Fibroblast of pulmonary artery (primary cell): ENCODE data around the gene TAF12.

Source experiments
- DNase-seq: peaks from one replicate; pipeline ENCODE4 v3.0.0-alpha.2; 2010; ENCODE audit warnings: low read depth
- H3K4me3 ChIP-seq: replicated peaks from 2 replicates; pipeline ENCODE4 v1.5.1; 2011; ENCODE audit warnings: low read depth, mild to moderate bottlenecking, control low read depth, low read length, moderate library complexity
- TF ChIP-seq, protein P1 (sequence below): IDR thresholded peaks from 2 replicates; pipeline ENCODE4 v1.5.1; 2011; ENCODE audit warnings: mild to moderate bottlenecking, control low read depth, low read length, inconsistent platforms; ENCODE audit errors: missing control alignments

Gene TAF12

DNA sequence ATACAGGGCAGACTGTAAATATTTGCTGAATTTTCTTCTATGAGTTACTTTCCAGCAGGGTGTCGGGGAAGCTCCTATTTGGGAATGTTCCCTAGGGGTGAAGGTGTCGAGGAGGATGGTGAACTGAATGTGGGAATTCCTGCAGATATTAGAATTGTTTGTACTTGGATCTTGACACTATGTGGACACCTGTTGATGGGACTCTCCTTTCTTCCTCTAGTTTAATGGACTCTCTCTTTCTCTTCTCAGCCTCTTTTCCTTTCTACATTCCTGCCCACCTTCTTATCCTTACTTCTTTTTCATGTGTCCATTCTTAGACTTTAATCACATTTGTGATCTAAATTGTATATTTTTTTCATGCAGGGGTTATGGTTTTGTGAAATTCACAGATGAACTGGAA lies 75.9 kb downstream of the TAF12 start:
- DNase-seq = no peak
- TF ChIP-seq, protein P1, sequence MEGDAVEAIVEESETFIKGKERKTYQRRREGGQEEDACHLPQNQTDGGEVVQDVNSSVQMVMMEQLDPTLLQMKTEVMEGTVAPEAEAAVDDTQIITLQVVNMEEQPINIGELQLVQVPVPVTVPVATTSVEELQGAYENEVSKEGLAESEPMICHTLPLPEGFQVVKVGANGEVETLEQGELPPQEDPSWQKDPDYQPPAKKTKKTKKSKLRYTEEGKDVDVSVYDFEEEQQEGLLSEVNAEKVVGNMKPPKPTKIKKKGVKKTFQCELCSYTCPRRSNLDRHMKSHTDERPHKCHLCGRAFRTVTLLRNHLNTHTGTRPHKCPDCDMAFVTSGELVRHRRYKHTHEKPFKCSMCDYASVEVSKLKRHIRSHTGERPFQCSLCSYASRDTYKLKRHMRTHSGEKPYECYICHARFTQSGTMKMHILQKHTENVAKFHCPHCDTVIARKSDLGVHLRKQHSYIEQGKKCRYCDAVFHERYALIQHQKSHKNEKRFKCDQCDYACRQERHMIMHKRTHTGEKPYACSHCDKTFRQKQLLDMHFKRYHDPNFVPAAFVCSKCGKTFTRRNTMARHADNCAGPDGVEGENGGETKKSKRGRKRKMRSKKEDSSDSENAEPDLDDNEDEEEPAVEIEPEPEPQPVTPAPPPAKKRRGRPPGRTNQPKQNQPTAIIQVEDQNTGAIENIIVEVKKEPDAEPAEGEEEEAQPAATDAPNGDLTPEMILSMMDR = no peak

DNA sequence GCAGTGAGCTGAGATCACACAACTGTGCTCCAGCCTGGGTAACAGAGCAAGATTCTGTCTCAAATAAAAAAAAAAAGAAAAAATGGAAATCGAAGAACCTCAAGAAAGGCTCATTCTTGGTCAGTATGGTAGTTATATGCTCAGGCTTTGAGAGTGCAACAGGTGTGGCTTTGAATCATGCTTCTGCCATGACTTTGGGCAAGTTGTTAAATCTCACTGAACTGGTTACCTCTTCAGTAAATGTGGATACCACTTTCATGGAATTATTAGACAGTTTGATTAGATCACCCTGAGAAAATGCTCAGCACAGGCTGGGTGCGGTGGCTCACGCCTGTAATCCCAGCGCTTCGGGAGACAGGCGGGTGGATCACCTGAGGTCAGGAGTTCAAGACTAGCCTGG lies 77.1 kb downstream of the TAF12 start:
- TF ChIP-seq, protein P1 = no peak
- no peak overlapping the region for H3K4me3 ChIP-seq
- no peak for DNase-seq

More for the DNA sequence above, 75.9 kb downstream of the TAF12 start:
- H3K4me3 ChIP-seq = no peak overlapping the region

DNA sequence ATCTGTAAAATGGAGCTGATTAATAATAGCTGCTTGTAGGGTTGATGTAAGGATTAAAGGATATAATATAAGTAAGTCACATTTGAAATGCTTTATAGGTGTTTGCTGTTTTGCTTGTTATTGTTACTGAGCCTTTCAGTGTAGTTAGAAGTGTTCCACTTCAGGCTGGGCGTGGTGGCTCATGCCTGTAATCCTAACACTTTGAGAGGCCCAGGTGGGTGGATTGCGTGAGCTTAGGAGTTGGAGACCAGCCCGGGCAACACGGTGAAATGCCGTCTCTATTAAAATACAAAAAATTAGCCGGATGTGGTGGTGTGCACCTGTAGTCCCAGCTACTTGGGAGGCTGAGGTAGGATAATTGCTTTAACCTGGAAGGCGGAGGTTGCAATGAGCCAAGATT lies 77.8 kb downstream of the TAF12 start:
- TF ChIP-seq, protein P1 = no peak

DNA sequence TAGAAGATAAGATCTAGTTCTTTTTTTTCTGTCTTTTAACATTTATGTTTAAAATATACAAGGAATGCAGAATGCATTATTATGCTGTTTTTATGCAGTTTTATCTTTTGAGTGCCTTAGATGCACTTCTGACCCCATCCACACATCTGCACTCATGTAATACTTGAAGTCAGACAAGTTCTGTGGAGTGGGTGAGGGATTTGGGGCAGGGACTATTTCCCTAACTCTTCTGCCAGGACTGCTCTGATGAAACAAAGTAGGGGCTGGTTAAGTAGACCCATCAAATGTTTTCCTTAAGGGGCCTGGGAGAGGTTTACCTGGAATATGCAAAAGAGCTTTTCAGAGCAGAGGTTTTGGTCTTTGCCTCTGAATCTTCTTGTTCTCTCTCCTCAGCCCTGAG lies 78.6 kb downstream of the TAF12 start:
- no peak overlapping the region for H3K4me3 ChIP-seq
- no peak for DNase-seq
- TF ChIP-seq, protein P1 = no peak

More for the DNA sequence above, 77.8 kb downstream of the TAF12 start:
- DNase-seq = no peak
- H3K4me3 ChIP-seq = no peak overlapping the region

DNA sequence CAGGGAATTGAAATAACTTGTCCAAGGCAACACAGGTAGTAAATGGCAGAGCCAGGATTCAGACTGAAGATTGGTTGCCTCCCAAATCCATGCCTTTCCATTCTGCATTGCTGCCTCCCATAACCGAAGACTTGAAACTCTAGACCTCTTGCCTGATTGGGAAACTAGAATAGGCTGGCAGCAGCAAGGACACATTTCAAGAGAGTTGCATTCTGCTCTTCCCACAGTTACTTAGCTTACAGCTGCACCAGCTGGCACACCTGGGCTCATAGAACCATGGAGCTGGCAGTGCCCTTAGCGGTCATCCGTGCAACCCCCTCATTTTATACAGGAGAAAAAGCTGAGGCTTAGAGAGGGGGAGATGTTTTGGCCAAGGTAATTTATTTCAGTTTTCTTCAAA lies 82.0 kb downstream of the TAF12 start:
- DNase-seq = no peak
- no peak overlapping the region for H3K4me3 ChIP-seq
- TF ChIP-seq, protein P1 = no peak
